Lower leg skin (tissue), 3 donors: ENCODE measurements around the gene RGMA.

ENCODE experiments used
- CTCF ChIP-seq, 3 donors: fragments of 450-650 bp; IDR thresholded peaks; one replicate each; pipeline ENCODE4 v1.5.1; 2016; ENCODE audit warnings: antibody characterized with exemption in 3 of 3, mild to moderate bottlenecking in 3 of 3, moderate library complexity in 2 of 3
- POLR2A ChIP-seq, 2 donors: fragments of 450-650 bp; IDR thresholded peaks; one replicate each; pipeline ENCODE4 v1.6.1; 2016 to 2017; ENCODE audit warnings: antibody characterized with exemption in 2 of 2, mild to moderate bottlenecking in 1 of 2, moderate library complexity in 1 of 2

DNA sequence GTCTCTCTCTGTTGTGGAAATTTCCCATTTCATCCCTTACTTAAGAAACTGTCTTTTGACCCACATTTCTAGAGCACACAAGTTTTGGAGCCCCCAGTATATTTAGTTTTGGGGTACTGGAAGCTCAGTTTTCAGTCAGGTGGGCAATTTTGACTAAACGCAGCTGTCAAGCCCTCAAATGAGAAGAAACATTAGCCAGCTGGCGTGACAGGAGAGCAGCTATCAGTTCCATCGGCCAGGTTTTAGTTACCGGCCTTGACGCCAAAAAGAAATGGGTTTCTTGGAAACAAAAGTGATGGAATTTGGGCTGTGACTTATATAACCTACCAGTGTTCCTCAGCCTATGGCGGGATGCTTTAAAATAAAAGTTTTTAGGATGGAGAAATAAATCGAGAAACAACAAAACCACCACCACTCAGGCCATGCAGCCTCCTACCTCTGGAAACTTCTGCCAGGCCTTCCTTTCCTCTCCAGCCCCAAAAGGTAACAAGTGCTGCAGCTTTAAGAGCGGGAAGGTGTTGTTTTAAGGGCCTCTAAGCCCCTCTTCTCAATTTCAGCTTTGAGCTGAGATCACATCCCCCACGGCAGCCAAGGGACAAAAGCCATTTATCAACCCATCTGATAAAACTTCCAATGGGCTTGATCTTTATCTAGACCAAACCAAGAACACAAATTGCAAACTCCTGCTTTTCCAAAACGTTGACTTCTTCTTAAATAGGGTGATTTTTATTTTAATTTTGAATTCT is 18.3 kb downstream of the RGMA start:
- TF ChIP-seq CTCF (IDR thresholded peaks at IDR 0.05) (no peak), POLR2A (IDR thresholded peaks at IDR 0.05) (no peak)
